Endothelial cell of umbilical vein (primary cell): ENCODE results near the gene MAML3. TPM values are rescaled to one million over a fixed set of nuclear protein-coding genes. Genes with fewer than 3 reads are reported as not detected.

ENCODE experiments used
- BruUV-seq: library from RNA; stranded (reverse); fragments of 400-500 nt; replicated peaks from 2 replicates; lab custom pipeline; 2021; lab: Mats Ljungman, UMichigan
- CTCF ChIA-PET: fragments of 300-600, 350-600 bp; sonication (Branson Sonifier 250); formaldehyde crosslinking; loops from one replicate; lab custom pipeline; 2021; ENCODE audit warnings: antibody characterized with exemption, inconsistent platforms; lab: Charles Lee
- POLR2A ChIA-PET: fragments of 300-600, 350-600 bp; sonication (Branson Sonifier 250); formaldehyde crosslinking; loops from one replicate; lab custom pipeline; 2021; ENCODE audit warnings: antibody characterized with exemption, inconsistent platforms; lab: Charles Lee
- DNase-seq: peaks from one replicate; pipeline ENCODE4 v3.0.0-alpha.2; 2011; ENCODE audit warnings: low read depth, low spot score
- FAIRE-seq: peaks from 2 replicates; lab custom pipeline; 2011; peaks lifted over from hg19 to GRCh38; lab: Jason Lieb, UNC
- H2AFZ ChIP-seq: 2 replicates; pipeline ENCODE4 v1.6.0; 2012; ENCODE audit warnings: low read depth, low read length, control low read depth, inconsistent platforms
- H3K27ac ChIP-seq: 2 replicates; pipeline ENCODE4 v1.5.1; 2011; ENCODE audit warnings: low read depth, mild to moderate bottlenecking, control low read depth, low read length, moderate library complexity; ENCODE audit not compliant: insufficient read depth
- H3K27me3 ChIP-seq, 2 experiments: 2 replicates each; pipeline versions ENCODE4 v1.6.0 to v1.6.1; 2011; ENCODE audit warnings: low read length in 2 of 2, mixed read lengths in 1 of 2; ENCODE audit not compliant: control insufficient read depth in 2 of 2, insufficient read depth in 2 of 2
- H3K36me3 ChIP-seq, 2 experiments: 2 replicates in 1 of 2; 3 replicates in 1 of 2; pipeline ENCODE4 v1.5.1; 2011; ENCODE audit warnings: low read length in 2 of 2, mild to moderate bottlenecking in 1 of 2, moderate library complexity in 1 of 2; ENCODE audit not compliant: control insufficient read depth in 2 of 2, insufficient read depth in 2 of 2; ENCODE audit errors: extremely low read depth in 1 of 2
- H3K4me1 ChIP-seq: 3 replicates; pipeline ENCODE4 v1.5.1; 2011; ENCODE audit warnings: mild to moderate bottlenecking, low read length; ENCODE audit not compliant: control insufficient read depth, insufficient read depth; ENCODE audit errors: extremely low read depth
- H3K4me2 ChIP-seq: 2 replicates; pipeline ENCODE4 v1.6.1; 2011; ENCODE audit warnings: low read length, control low read depth, mixed read lengths; ENCODE audit not compliant: insufficient read depth
- H3K4me3 ChIP-seq, 3 experiments: fragments of 200-600 bp in 1 of 3; sonication (generic), shearing (Covaris generic) in 1 of 3; replicated peaks in 1 of 3; 2 replicates each; pipeline ENCODE4 v1.5.1; 2011 to 2016; ENCODE audit warnings: control low read depth in 3 of 3, low read length in 3 of 3, mild to moderate bottlenecking in 2 of 3, inconsistent platforms in 1 of 3, low read depth in 1 of 3, moderate library complexity in 1 of 3; ENCODE audit not compliant: insufficient read depth in 1 of 3
- H3K79me2 ChIP-seq: 2 replicates; pipeline ENCODE4 v1.6.0; 2012; ENCODE audit warnings: low read length, inconsistent platforms; ENCODE audit not compliant: control insufficient read depth, insufficient read depth
- H3K9ac ChIP-seq: replicated peaks from 2 replicates; pipeline ENCODE3; 2011; ENCODE audit warnings: low read length, control low read depth; ENCODE audit not compliant: insufficient read depth; ENCODE audit errors: extremely low read depth
- H3K9me1 ChIP-seq: replicated peaks from 3 replicates; pipeline ENCODE4 v1.6.0; 2011; ENCODE audit warnings: mild to moderate bottlenecking, low read length; ENCODE audit not compliant: control insufficient read depth, insufficient read depth; ENCODE audit errors: extremely low read depth
- H3K9me3 ChIP-seq: replicated peaks from 2 replicates; pipeline ENCODE4 v1.5.1; 2012; ENCODE audit warnings: low read length, inconsistent platforms; ENCODE audit not compliant: control insufficient read depth, insufficient read depth
- H4K20me1 ChIP-seq: replicated peaks from 2 replicates; pipeline ENCODE3; 2011; ENCODE audit warnings: mild to moderate bottlenecking, low read length; ENCODE audit not compliant: control insufficient read depth, insufficient read depth; ENCODE audit errors: extremely low read depth
- EZH2 ChIP-seq: IDR thresholded peaks from 2 replicates; pipeline ENCODE4 v1.6.1; 2012; ENCODE audit warnings: borderline replicate concordance, low read depth, mild to moderate bottlenecking, moderate library complexity, low read length, inconsistent platforms; ENCODE audit not compliant: severe bottlenecking
- GATA2 ChIP-seq: IDR thresholded peaks from 2 replicates; pipeline ENCODE4 v1.7.0; 2011; ENCODE audit warnings: low read depth, mild to moderate bottlenecking, moderate library complexity, mixed read lengths, low read length; ENCODE audit not compliant: insufficient read length, insufficient read depth
- JUN ChIP-seq: IDR thresholded peaks from 2 replicates; pipeline ENCODE4 v1.6.1; 2011; ENCODE audit warnings: borderline replicate concordance, low read depth; ENCODE audit not compliant: insufficient read length, insufficient read depth
- MYC ChIP-seq: IDR thresholded peaks from one replicate; pipeline ENCODE4 v1.6.1; 2011; ENCODE audit warnings: mild to moderate bottlenecking, low read depth, low read length
- POLR2A ChIP-seq: IDR thresholded peaks from 2 replicates; pipeline ENCODE4 v1.6.1; 2012; ENCODE audit warnings: low read depth, mild to moderate bottlenecking, control low read depth, low read length
- POLR2AphosphoS5 ChIP-seq: IDR thresholded peaks from 2 replicates; pipeline ENCODE4 v1.6.1; 2012; ENCODE audit warnings: low read depth, mild to moderate bottlenecking, control low read depth, low read length, moderate library complexity; ENCODE audit not compliant: insufficient read depth
- dilution Hi-C: fragments of 300-500 bp; cut with MboI; formaldehyde crosslinking; loops from one replicate; pipeline ENCODE4 v1.15.0; 2019; ENCODE audit warnings: low sequenced_read_pairs; ENCODE audit not compliant: extremely low pct_ligation_motif_present
- intact Hi-C: fragments of 100-400 bp; cut with micrococcal nuclease; formaldehyde crosslinking; loops from one replicate; pipeline ENCODE4 v1.10.0; 2022
- polyA plus RNA-seq, 4 experiments: library from polyadenylated mRNA; depleted of rRNA in 3 of 4; stranded (reverse) in 3 of 4; unstranded in 1 of 4; fragments of >200 nt; gene quantifications; 2 replicates each; pipeline versions ENCODE4 v1.2.1 to v1.2.3, GENCODE V29; 2011 to 2012; ENCODE audit warnings: missing spikeins in 1 of 4
- total RNA-seq: library from RNA; stranded (reverse); gene quantifications from 2 replicates; pipeline ENCODE4 v1.2.3, GENCODE V29; 2021
- TF ChIP-seq, protein P1 (sequence below): IDR thresholded peaks from 2 replicates; pipeline ENCODE4 v1.6.1; 2011; ENCODE audit not compliant: insufficient read depth, insufficient read length
- TF ChIP-seq, protein P2 (sequence below), 2 donors: IDR thresholded peaks; 1 replicate in 1 of 2; 2 replicates in 1 of 2; pipeline ENCODE4 v1.5.1; 2011; ENCODE audit warnings: low read length in 2 of 2, mild to moderate bottlenecking in 2 of 2, moderate library complexity in 2 of 2, control low read depth in 1 of 2, inconsistent platforms in 1 of 2, low read depth in 1 of 2; ENCODE audit not compliant: insufficient read depth in 1 of 2; ENCODE audit errors: extremely low read depth in 1 of 2

MAML3 gene
- total and polyA plus RNA-seq, 2 donors (not counting 3 experiments of a cell fraction or from before 2014, with no cell fraction given), result 14.0 to 20.3 TPM

GRCh38 chr4:139986689-139987501 is 167.1 kb downstream of the MAML3 start:
- no peak for DNase-seq
- Histone ChIP-seq H3K79me2 (peaks cover 2% of the 10 kb centered on the region), H3K4me3 (no peak overlapping the region), H3K9me1 (no peaks in the 10 kb centered on the region), H4K20me1 (no peaks in the 10 kb centered on the region), H3K9me3 (no peaks in the 10 kb centered on the region), H2AFZ (no peak overlapping the region), H3K9ac (no peak overlapping the region), H3K4me2 (no peak overlapping the region), H3K4me1 (peaks cover 17% of the 10 kb centered on the region), H3K27me3 (no peaks in the 10 kb centered on the region), H3K36me3 (no peaks in the 10 kb centered on the region), H3K27ac (no peak overlapping the region)
- no peak for FAIRE-seq
- dilution Hi-C loops (no loop called here), intact Hi-C loops (loop anchor here (5.0 kb wide), 1 partner anchor 75 kb away; no protein-coding TSS in a partner anchor)
- TF ChIP-seq, protein P1, sequence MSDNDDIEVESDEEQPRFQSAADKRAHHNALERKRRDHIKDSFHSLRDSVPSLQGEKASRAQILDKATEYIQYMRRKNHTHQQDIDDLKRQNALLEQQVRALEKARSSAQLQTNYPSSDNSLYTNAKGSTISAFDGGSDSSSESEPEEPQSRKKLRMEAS, result no peak
- TF ChIP-seq POLR2A, result no peak
- TF ChIP-seq JUN, result no peak
- TF ChIP-seq, protein P2, sequence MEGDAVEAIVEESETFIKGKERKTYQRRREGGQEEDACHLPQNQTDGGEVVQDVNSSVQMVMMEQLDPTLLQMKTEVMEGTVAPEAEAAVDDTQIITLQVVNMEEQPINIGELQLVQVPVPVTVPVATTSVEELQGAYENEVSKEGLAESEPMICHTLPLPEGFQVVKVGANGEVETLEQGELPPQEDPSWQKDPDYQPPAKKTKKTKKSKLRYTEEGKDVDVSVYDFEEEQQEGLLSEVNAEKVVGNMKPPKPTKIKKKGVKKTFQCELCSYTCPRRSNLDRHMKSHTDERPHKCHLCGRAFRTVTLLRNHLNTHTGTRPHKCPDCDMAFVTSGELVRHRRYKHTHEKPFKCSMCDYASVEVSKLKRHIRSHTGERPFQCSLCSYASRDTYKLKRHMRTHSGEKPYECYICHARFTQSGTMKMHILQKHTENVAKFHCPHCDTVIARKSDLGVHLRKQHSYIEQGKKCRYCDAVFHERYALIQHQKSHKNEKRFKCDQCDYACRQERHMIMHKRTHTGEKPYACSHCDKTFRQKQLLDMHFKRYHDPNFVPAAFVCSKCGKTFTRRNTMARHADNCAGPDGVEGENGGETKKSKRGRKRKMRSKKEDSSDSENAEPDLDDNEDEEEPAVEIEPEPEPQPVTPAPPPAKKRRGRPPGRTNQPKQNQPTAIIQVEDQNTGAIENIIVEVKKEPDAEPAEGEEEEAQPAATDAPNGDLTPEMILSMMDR (IDR thresholded peaks at IDR 0.05; ENCODE audit: extremely low read depth in 1 of 2, insufficient read depth in 1 of 2, low read depth in 1 of 2, low read length in 2 of 2), result no peak
- TF ChIP-seq GATA2, result no peak
- no peak for TF ChIP-seq POLR2AphosphoS5
- no peak for TF ChIP-seq EZH2
- TF ChIP-seq MYC, result no peak
- no TSS peak for BruUV-seq
- ChIA-PET POLR2A (no interaction called here), CTCF (interaction anchor here (1.3 kb wide), 1 partner anchor 13 kb away, joined by 3 read pairs; no protein-coding TSS in a partner anchor)
